GM18909 (cell line): ENCODE results near the gene CGB2.
"Not testable (repeated sequence)": the region's sequence is repeated elsewhere in the genome, so short reads cannot be mapped to it uniquely, and the experiment has no call there.

Source experiments
- ATAC-seq: cut with Tn5 transposase; IDR thresholded peaks from one replicate; pipeline ENCODE4 v1.9.1; 2021; ENCODE audit warnings: mild to moderate bottlenecking; ENCODE audit not compliant: unreplicated experiment, poor library complexity

The CGB2 gene

DNA sequence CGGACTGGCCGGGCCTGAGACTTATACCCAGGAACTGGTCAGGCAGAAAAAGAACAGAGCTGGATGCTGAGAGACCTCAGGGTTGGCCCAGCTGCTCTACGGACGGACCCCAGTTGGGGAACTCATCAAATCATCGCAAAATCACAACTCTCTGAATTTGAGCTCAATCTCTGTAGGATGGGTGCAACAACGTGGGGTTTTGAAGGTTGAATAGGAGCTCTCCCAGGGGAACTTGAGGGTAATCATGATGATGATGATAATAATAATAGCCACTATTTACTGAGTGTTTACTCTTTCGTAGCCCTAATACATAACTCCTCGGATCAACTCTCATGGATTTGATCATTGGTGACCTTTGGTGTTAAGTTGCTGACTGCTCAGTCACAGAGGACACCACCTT is 1.4 kb upstream of the CGB2 start:
- not testable (repeated sequence) for ATAC-seq

GRCh38 chr19:49036815-49037214 is 5.1 kb downstream of the CGB2 start, which contains the start of gene CGB1:
CGB1 (minus strand) TSS chr19:49036895; CDS start chr19:49036711, 184 bp downstream.
- ATAC-seq, result not testable (repeated sequence)

DNA sequence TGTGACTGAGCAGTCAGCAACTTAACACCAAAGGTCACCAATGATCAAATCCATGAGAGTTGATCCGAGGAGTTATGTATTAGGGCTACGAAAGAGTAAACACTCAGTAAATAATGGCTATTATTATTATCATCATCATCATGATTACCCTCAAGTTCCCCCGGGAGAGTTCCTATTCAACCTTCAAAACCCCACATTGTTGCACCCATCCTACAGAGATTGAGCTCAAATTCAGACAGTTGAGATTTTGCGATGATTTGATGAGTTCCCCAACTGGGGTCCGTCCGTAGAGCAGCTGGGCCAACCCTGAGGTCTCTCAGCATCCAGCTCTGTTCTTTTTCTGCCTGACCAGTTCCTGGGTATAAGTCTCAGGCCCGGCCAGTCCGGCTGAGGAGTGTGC is 6.4 kb downstream of the CGB2 start:
- ATAC-seq, result not testable (repeated sequence)

- not testable (repeated sequence) for ATAC-seq
Observed at GRCh38 chr19:49038557-49039276, 7.0 kb downstream of the CGB2 start.

GRCh38 chr19:49039736-49040135 is 8.0 kb downstream of the CGB2 start:
- ATAC-seq, result not testable (repeated sequence)

DNA sequence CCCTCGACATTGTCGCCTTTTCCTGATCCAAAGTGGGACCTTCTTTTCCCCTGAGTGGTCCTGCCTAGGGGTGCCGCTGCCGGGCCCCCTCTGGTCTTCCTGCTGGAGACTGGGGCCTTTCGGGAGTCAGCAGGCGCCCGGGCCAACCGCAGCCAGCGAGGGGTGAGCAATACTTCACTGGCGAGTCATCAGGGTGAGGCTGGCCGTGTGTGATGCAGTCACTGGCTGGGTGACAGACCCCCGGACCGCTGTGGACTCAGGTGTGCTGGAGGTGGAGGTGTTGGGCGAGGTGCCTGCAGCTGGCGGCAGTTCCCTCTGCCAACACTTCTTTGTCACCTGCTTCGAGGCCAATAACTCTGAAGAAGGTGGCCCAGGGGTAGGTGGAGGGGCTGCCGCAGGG is 10.5 kb downstream of the CGB2 start:
- ATAC-seq, result no peak

GRCh38 chr19:49042666-49043065 is 11.0 kb downstream of the CGB2 start:
- ATAC-seq, result not testable (repeated sequence)

DNA sequence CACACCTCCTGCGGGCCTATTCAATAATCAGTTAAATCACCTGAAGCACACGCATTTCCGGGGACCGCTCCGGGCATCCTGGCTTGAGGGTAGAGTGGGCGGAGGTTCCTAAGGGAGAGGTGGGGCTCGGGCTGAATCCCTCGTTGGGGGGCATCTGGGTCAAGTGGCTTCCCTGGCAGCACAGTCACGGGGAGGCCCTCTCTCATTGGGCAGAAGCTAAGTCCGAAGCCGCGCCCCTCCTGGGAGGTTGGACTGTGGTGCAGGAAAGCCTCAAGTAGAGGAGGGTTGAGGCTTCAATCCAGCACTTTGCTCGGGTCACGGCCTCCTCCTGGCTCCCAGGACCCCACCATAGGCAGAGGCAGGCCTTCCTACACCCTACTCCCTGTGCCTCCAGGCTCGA is 11.9 kb downstream of the CGB2 start, which contains the start of gene CGB5:
Gene CGB5 (plus strand): TSS at position 301 of the 400 bp plus-strand sequence. CDS start 362 bp downstream, outside the sequence.
- ATAC-seq, result not testable (repeated sequence)

DNA sequence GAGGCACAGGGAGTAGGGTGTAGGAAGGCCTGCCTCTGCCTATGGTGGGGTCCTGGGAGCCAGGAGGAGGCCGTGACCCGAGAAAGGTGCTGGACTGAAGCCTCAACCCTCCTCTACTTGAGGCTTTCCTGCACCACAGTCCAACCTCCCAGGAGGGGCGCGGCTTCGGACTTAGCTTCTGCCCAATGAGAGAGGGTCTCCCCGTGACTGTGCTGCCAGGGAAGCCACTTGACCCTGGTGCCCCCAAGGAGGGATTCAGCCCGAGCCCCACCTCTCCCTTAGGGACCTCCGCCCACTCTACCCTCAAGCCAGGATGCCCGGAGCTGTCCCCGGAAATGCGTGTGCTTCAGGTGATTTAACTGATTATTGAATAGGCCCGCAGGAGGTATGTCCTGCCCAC is 17.3 kb downstream of the CGB2 start, which contains the start of gene CGB8:
Gene CGB8 (minus strand): TSS at position 101 of the 400 bp plus-strand sequence. CDS start 372 bp downstream, outside the sequence.
- not testable (repeated sequence) for ATAC-seq

DNA sequence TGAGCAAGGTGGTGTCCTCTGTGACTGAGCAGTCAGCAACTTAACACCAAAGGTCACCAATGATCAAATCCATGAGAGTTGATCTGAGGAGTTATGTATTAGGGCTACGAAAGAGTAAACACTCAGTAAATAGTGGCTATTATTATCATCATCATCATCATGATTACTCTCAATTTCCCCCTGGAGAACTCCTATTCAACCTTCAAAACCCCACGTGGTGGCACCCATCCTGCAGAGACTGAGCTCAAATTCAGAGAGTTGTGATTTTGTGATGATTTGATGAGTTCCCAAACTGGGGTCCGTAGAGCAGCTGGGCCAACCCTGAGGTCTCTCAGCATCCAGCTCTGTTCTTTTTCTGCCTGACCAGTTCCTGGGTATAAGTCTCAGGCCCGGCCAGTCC is 18.1 kb downstream of the CGB2 start:
- ATAC-seq, result not testable (repeated sequence)

DNA sequence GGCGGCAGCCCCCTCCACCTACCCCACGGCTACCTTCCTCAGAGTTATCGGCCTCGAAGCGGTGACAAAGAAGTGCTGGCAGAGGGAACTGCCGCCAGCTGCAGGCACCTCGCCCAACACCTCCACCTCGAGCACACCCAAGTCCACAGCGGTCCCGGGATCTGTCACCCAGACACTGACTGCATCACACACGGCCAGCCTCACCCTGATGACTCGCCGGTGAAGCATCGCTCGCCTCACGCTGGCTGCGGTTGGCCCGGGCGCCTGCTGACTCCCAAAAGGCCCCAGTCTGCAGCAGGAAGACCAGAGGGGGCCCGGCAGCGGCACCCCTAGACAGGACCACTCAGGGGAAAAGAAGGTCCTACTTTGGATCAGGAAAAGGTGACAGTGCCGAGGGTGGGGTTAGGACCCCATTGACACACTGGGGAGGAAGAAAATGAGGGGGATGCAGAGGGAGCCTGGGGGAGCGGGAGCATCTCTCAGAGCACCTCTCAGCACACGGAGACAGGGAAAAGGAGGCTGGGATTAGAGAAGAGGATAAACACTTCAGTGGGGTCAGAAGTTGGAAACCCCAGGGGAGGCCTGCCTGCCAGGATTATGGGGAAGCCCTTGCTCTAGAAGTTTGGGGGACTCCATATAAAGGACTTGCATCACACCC is 18.8 kb downstream of the CGB2 start:
- not testable (repeated sequence) for ATAC-seq

- ATAC-seq, result no peak
Observed at GRCh38 chr19:49056101-49056901, 24.6 kb downstream of the CGB2 start.

- not testable (repeated sequence) for ATAC-seq
Observed at GRCh38 chr19:49056902-49057596, 25.4 kb downstream of the CGB2 start.

GRCh38 chr19:49057636-49058234 is 26.0 kb downstream of the CGB2 start, which contains the start of gene CGB7:
CGB7 (minus strand) TSS chr19:49057749; CDS start chr19:49055375, 2,374 bp downstream.
- no peak for ATAC-seq

DNA sequence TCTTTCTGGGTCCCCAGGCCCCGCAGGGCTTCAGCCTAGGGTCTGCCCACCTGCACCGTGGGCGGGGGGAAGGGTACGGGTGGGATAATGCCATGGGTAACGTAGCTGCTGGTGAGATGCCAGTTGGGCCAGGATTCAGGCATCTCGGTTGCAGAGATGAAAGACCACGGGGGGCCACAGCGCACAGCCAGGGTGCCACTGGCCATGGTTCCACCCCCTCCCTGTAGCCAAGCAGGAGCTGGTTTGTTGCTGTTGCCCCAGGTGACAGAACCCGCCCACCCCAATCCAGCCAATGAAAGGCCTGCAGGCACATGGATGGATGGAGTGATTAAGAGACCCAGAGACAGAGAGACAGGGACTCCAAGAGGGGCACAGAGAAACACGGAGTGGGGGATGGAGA is 26.9 kb downstream of the CGB2 start:
- ATAC-seq, result no peak

GRCh38 chr19:49059053-49059452 is 27.4 kb downstream of the CGB2 start:
- ATAC-seq, result no peak

GRCh38 chr19:49061000-49061399 is 29.3 kb downstream of the CGB2 start:
- no peak for ATAC-seq

GRCh38 chr19:49061445-49061844 is 29.8 kb downstream of the CGB2 start:
- no peak for ATAC-seq

DNA sequence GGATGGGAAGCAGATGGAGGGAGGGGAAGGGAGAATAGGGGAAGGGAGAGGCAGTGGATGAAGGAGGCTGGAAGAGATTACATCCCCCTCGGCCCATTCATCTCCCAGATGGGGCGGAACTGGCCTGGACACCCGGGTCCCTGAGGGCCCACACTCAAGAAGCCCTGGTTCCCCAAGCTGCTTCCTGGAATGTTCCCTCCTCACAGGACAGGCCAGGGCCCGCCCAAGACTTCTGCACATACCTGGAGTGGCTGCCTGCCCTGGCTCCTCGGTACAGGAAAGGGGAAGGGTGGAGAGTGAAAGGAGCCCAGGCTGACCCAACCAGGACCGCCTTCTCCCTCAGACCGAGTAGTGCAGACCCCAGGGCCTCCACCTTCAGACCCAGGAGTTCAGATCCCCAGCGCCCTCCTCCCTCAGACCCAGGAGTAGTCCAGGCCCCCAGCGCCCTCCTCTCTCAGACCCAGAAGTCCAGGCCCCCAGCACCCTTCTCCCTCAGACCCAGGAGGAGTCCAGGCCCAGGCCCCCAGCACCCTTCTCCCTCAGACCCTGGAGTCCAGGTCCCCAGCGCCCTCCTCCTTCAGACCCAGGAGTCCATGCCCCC is 32.4 kb downstream of the CGB2 start:
- ATAC-seq, result no peak
